Mucosa of stomach (tissue), 1 donor: ENCODE data around the gene TPK1.

Source experiments
- H3K27me3 ChIP-seq: one replicate; pipeline ENCODE4 v1.7.0; 2013; ENCODE audit warnings: mild to moderate bottlenecking, low read length; ENCODE audit not compliant: control insufficient read depth, insufficient read depth
- H3K36me3 ChIP-seq: one replicate; pipeline ENCODE4 v1.7.0; 2013; ENCODE audit warnings: low read length; ENCODE audit not compliant: control insufficient read depth, insufficient read depth
- H3K4me1 ChIP-seq: one replicate; pipeline ENCODE4 v1.7.0; 2013; ENCODE audit warnings: mild to moderate bottlenecking, low read length; ENCODE audit not compliant: control insufficient read depth, insufficient read depth
- H3K4me3 ChIP-seq: one replicate; pipeline ENCODE4 v1.7.0; 2013; ENCODE audit warnings: low read length
- H3K9ac ChIP-seq: one replicate; pipeline ENCODE4 v1.7.0; 2013; ENCODE audit warnings: mild to moderate bottlenecking, low read length, moderate library complexity
- H3K9me3 ChIP-seq: one replicate; pipeline ENCODE4 v1.7.0; 2013; ENCODE audit warnings: mild to moderate bottlenecking, low read length, moderate library complexity; ENCODE audit not compliant: control insufficient read depth
- donor health status: Pancreatic carcinoma.

The TPK1 gene

DNA sequence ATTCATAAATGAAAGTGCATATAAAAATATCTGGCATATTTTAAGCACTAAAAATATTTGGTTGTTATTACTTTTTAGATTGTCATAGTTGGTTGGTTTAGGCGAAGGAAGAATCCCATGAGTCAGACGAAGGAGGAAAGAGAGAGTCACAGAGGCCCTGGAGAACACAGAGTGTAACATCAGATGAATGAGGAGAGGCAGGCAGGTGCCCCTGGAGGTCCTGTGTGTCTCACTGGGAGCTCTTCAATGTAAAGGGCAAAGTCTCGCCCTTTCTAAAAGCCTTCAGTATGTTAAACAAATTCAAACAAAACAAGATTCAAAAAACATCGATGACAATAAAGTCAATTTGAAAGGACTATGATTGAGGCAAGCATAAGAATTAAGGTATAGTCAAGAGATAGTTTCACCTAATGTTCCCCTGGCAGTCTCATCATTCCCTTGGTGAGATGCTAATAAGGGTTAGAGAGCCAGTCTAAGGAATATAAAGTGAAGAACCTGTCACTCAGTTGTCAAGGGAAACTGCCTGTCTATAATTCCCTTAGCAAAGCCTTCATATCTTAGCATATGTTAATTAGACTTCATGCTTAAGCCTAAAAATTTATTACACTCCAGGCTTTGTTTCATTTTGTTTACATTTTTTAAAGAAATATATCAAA is 194.3 kb downstream of the TPK1 start:
- Histone ChIP-seq H3K4me1 (no peaks in the 10 kb centered on the region), H3K9me3 (no peaks in the 10 kb centered on the region), H3K36me3 (no peaks in the 10 kb centered on the region), H3K9ac (no peak overlapping the region), H3K27me3 (no peaks in the 10 kb centered on the region), H3K4me3 (no peak overlapping the region)

GRCh38 chr7:144632724-144633123 is 203.1 kb downstream of the TPK1 start:
- no peaks in the 10 kb centered on the region for H3K36me3 ChIP-seq
- no peak overlapping the region for H3K4me3 ChIP-seq
- H3K27me3 ChIP-seq, result no peaks in the 10 kb centered on the region
- no peak overlapping the region for H3K9ac ChIP-seq
- no peaks in the 10 kb centered on the region for H3K9me3 ChIP-seq
- no peaks in the 10 kb centered on the region for H3K4me1 ChIP-seq

- no peak overlapping the region for H3K4me3 ChIP-seq
- no peaks in the 10 kb centered on the region for H3K9me3 ChIP-seq
- H3K9ac ChIP-seq, result no peak overlapping the region
- H3K36me3 ChIP-seq, result no peaks in the 10 kb centered on the region
- H3K27me3 ChIP-seq, result no peaks in the 10 kb centered on the region
- no peaks in the 10 kb centered on the region for H3K4me1 ChIP-seq
Observed at GRCh38 chr7:144629598-144629997, 206.3 kb downstream of the TPK1 start.

DNA sequence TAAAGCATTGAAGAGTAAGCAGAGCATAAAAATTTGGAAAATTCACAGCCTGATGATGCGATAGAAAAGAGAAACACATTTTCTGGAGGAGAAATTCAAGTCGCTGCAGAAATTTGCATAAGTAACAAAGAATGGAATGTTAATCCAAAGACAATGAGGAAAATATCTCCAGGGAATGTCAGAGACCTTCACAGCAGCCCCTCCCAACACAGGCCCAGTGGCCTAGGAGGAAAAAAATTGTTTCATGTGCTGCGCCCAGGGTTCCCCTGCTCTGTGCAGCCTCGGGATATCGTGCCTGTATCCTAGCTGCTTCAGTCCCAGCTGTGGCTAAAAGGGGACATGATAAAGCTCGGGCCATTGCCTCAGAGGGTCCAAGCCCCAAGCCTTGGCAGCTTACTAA is 206.8 kb downstream of the TPK1 start:
- Histone ChIP-seq H3K4me3 (no peak overlapping the region), H3K9me3 (no peaks in the 10 kb centered on the region), H3K36me3 (no peaks in the 10 kb centered on the region), H3K27me3 (no peaks in the 10 kb centered on the region), H3K4me1 (no peaks in the 10 kb centered on the region), H3K9ac (no peak overlapping the region)

DNA sequence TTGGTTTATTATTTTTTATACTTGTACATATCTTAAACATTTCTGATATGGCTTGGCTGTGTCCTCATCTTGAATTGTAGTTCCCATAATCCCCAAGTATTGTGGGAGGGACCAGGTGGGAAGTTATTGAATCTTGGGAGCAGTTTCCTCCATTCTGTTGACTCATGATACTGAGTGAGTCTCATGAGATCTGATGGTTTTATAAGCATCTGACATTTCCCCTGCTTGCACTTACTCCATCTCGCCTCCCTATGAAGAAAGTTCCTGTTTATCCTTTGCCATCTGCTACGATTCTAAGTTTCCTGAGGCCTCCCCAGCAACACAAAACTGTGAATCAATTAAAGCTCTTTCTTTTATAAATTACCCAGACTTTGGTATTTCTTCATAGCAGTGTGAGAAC is 207.7 kb downstream of the TPK1 start:
- H3K36me3 ChIP-seq, result no peaks in the 10 kb centered on the region
- no peaks in the 10 kb centered on the region for H3K9me3 ChIP-seq
- H3K4me1 ChIP-seq, result no peaks in the 10 kb centered on the region

GRCh38 chr7:144622745-144623144 is 213.1 kb downstream of the TPK1 start:
- Histone ChIP-seq H3K27me3 (no peaks in the 10 kb centered on the region), H3K9me3 (no peaks in the 10 kb centered on the region), H3K36me3 (no peaks in the 10 kb centered on the region), H3K9ac (no peak overlapping the region), H3K4me3 (no peak overlapping the region), H3K4me1 (no peaks in the 10 kb centered on the region)

More for the DNA sequence above, 207.7 kb downstream of the TPK1 start:
- H3K27me3 ChIP-seq, result no peaks in the 10 kb centered on the region
- H3K4me3 ChIP-seq, result no peak overlapping the region
- no peak overlapping the region for H3K9ac ChIP-seq

DNA sequence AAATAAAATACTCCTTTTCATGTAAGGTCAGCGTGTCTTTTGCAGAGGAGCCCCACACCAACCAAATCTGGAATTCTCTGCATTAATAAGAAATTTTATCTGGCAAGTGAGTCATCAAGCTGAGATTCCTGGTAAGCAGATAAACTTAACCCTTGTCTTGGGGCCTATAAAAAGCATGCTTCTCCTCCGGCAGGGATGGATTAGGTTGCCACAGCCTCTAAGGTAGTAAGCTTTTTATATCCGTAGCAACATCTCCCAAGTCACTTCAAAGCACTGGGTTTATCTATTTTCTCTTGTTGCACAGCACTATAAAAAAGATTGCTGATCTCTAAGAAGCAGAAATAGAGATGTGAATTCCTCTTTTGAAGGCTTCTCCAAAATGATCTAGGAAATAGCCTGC is 229.6 kb downstream of the TPK1 start:
- no peak overlapping the region for H3K4me3 ChIP-seq
- H3K4me1 ChIP-seq, result no peaks in the 10 kb centered on the region
- no peaks in the 10 kb centered on the region for H3K36me3 ChIP-seq
- H3K9ac ChIP-seq, result no peak overlapping the region
- no peaks in the 10 kb centered on the region for H3K27me3 ChIP-seq
- no peaks in the 10 kb centered on the region for H3K9me3 ChIP-seq

- no peaks in the 10 kb centered on the region for H3K9me3 ChIP-seq
- H3K27me3 ChIP-seq, result no peaks in the 10 kb centered on the region
- H3K4me1 ChIP-seq, result no peaks in the 10 kb centered on the region
- no peaks in the 10 kb centered on the region for H3K36me3 ChIP-seq
- no peak overlapping the region for H3K4me3 ChIP-seq
- no peak overlapping the region for H3K9ac ChIP-seq
Observed at GRCh38 chr7:144596953-144597352, 238.9 kb downstream of the TPK1 start.

DNA sequence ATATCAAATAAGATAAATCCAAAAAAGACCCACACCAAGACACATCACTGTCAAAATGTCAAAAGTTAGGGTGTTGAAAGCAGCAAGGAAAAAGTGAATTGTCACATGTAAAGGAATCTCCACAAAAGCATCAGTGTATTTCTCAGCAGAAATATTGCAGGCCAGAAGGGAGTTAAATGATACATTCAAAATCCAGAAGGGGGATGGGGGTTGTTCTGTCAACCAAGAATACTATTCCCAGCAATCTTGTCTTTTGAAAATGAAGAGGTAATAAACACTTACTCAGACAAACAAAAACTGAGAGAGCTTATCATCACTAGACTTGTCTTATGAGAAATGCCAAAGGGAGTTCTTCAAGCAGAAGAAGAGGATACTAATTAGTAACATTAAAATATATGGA is 241.3 kb downstream of the TPK1 start:
- no peaks in the 10 kb centered on the region for H3K36me3 ChIP-seq
- H3K9me3 ChIP-seq, result no peaks in the 10 kb centered on the region
- no peak overlapping the region for H3K9ac ChIP-seq
- H3K4me3 ChIP-seq, result no peak overlapping the region
- H3K27me3 ChIP-seq, result no peaks in the 10 kb centered on the region
- no peaks in the 10 kb centered on the region for H3K4me1 ChIP-seq

DNA sequence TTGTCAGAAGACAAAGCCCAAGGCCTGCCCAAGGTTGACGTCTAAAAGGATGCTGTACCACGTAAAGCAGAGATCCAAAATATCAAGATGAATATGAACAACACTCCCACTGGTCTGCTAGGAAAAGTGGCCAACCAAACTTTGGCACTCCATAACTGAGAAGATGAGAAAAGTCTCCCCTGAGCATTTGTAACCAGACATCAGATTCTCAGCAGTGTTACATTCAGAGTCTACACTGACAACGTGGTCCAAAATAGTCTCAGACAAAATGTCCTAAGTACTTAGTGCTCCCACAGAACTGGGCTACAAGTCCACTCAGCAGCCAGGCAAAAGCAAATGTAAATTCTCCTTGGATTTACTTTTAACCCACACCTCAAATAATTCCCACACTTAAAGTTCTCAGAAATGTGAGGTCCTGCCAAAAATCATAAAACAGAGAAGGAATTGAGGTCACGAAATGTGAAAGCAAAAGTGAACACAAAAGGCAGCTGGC is 247.2 kb downstream of the TPK1 start:
- no peaks in the 10 kb centered on the region for H3K27me3 ChIP-seq
- no peak overlapping the region for H3K9ac ChIP-seq
- no peaks in the 10 kb centered on the region for H3K4me1 ChIP-seq
- no peaks in the 10 kb centered on the region for H3K36me3 ChIP-seq
- H3K4me3 ChIP-seq, result no peak overlapping the region
- H3K9me3 ChIP-seq, result no peaks in the 10 kb centered on the region

- no peaks in the 10 kb centered on the region for H3K36me3 ChIP-seq
- no peaks in the 10 kb centered on the region for H3K27me3 ChIP-seq
- no peaks in the 10 kb centered on the region for H3K9me3 ChIP-seq
- no peak overlapping the region for H3K4me3 ChIP-seq
- no peaks in the 10 kb centered on the region for H3K4me1 ChIP-seq
- no peak overlapping the region for H3K9ac ChIP-seq
Observed at GRCh38 chr7:144587701-144588100, 248.2 kb downstream of the TPK1 start.

DNA sequence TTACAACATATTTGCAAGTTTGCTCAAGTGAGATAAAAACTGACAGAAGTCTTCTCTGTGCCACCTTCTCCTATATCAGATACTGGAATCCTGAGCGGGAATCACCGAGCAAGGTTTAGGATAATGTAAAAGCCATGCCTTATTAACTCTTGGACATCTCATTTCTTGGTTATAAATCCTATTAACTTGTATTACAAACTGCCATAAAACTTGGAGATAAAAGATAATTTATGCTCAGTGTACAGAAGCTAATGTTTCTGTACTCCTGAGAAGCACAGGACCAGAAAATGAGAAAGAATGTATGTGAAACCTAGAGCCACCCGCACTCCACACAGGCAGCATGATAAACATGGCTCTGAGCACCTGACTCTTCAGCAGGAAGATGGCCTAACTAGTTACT is 251.1 kb downstream of the TPK1 start:
- H3K36me3 ChIP-seq, result no peaks in the 10 kb centered on the region
- H3K9me3 ChIP-seq, result no peaks in the 10 kb centered on the region
- H3K4me1 ChIP-seq, result no peaks in the 10 kb centered on the region
- H3K27me3 ChIP-seq, result no peaks in the 10 kb centered on the region
- H3K4me3 ChIP-seq, result no peak overlapping the region
- no peak overlapping the region for H3K9ac ChIP-seq

- no peak overlapping the region for H3K9ac ChIP-seq
- H3K4me3 ChIP-seq, result no peak overlapping the region
- no peaks in the 10 kb centered on the region for H3K4me1 ChIP-seq
- no peaks in the 10 kb centered on the region for H3K27me3 ChIP-seq
- no peaks in the 10 kb centered on the region for H3K36me3 ChIP-seq
- no peaks in the 10 kb centered on the region for H3K9me3 ChIP-seq
Observed at GRCh38 chr7:144579687-144580086, 256.2 kb downstream of the TPK1 start.
